SK-N-SH (cell line): Measurements from ENCODE around the gene LCE4A. TPM values are rescaled to one million over a fixed set of nuclear protein-coding genes. Genes with fewer than 3 reads are reported as not detected.
"Not testable (repeated sequence)": the region's sequence is repeated elsewhere in the genome, so short reads cannot be mapped to it uniquely, and the experiment has no call there.

Experiments
- CTCF ChIA-PET: fragments of 300-600, 350-600 bp; formaldehyde crosslinking; extraction: SDS; loops from one replicate; lab custom pipeline; 2021; lab: Yijun Ruan, JAX
- POLR2A ChIA-PET: fragments of 350-600 bp; sonication (Branson Sonifier 250); formaldehyde crosslinking; extraction: SDS; loops from one replicate; lab custom pipeline; 2020; ENCODE audit warnings: antibody characterized with exemption, inconsistent platforms; lab: Yijun Ruan, JAX
- DNase-seq: peaks from one replicate; pipeline ENCODE4 v3.0.0; 2012
- H2AFZ ChIP-seq: fragments of 200-600 bp; sonication (generic); 2 replicates; pipeline ENCODE4 v1.8.1; 2016; ENCODE audit warnings: antibody characterized with exemption, mild to moderate bottlenecking, low read depth
- H3F3A ChIP-seq: fragments of 200-600 bp; sonication (generic); replicated peaks from 2 replicates; pipeline ENCODE3; 2016; ENCODE audit warnings: antibody characterized with exemption, mild to moderate bottlenecking; ENCODE audit not compliant: insufficient read depth
- H3K27ac ChIP-seq, 2 experiments: fragments of 200-500 bp in 1 of 2; fragments of 200-600 bp in 1 of 2; sonication (Bioruptor generic) in 1 of 2; sonication (generic), shearing (Covaris generic) in 1 of 2; 2 replicates each; pipeline versions ENCODE4 v1.5.1 to v1.6.1; 2014 to 2016; ENCODE audit warnings: low read depth in 2 of 2, inconsistent platforms in 1 of 2, low read length in 1 of 2, mild to moderate bottlenecking in 1 of 2, mixed read lengths in 1 of 2
- H3K27me3 ChIP-seq: fragments of 200-600 bp; sonication (generic), shearing (Covaris generic); 2 replicates; pipeline ENCODE4 v1.6.1; 2016; ENCODE audit warnings: mixed run types; ENCODE audit not compliant: insufficient read depth
- H3K36me3 ChIP-seq, 2 experiments: fragments of 200-500 bp in 1 of 2; fragments of 200-600 bp in 1 of 2; sonication (Bioruptor generic) in 1 of 2; sonication (generic) in 1 of 2; replicated peaks in 1 of 2; 2 replicates each; pipeline versions ENCODE3 to v1.5.1; 2014 to 2016; ENCODE audit warnings: low read length in 1 of 2, mild to moderate bottlenecking in 1 of 2; ENCODE audit not compliant: insufficient read depth in 2 of 2, control insufficient read depth in 1 of 2
- H3K4me1 ChIP-seq, 2 experiments: fragments of 200-500 bp in 1 of 2; fragments of 200-600 bp in 1 of 2; sonication (Bioruptor generic) in 1 of 2; sonication (generic), shearing (Covaris generic) in 1 of 2; 2 replicates each; pipeline versions ENCODE4 v1.5.1 to v1.6.1; 2014 to 2016; ENCODE audit warnings: low read depth in 1 of 2, low read length in 1 of 2, mixed run types in 1 of 2; ENCODE audit not compliant: insufficient read depth in 2 of 2, control insufficient read depth in 1 of 2
- H3K4me2 ChIP-seq: fragments of 200-600 bp; sonication (generic), shearing (Covaris generic); 2 replicates; pipeline ENCODE4 v1.6.1; 2017; ENCODE audit warnings: mixed run types
- H3K4me3 ChIP-seq, 2 experiments: fragments of 200-500 bp in 1 of 2; fragments of 200-600 bp in 1 of 2; sonication (Bioruptor generic) in 1 of 2; sonication (generic), shearing (Covaris generic) in 1 of 2; 2 replicates each; pipeline versions ENCODE4 v1.5.1 to v1.8.1; 2014 to 2016; ENCODE audit warnings: low read depth in 2 of 2, inconsistent platforms in 1 of 2, low read length in 1 of 2, mild to moderate bottlenecking in 1 of 2, mixed read lengths in 1 of 2, moderate library complexity in 1 of 2
- H3K79me2 ChIP-seq: fragments of 200-600 bp; sonication (generic); 2 replicates; pipeline ENCODE4 v1.8.1; 2017; ENCODE audit warnings: mild to moderate bottlenecking; ENCODE audit not compliant: insufficient read depth
- H3K9ac ChIP-seq: fragments of 200-600 bp; sonication (generic); 2 replicates; pipeline ENCODE4 v1.6.1; 2017; ENCODE audit warnings: mixed run types
- H3K9me2 ChIP-seq: fragments of 200-600 bp; sonication (generic); 2 replicates; pipeline ENCODE4 v1.6.1; 2017; ENCODE audit warnings: mixed run types
- H3K9me3 ChIP-seq: fragments of 200-600 bp; sonication (generic); 2 replicates; pipeline ENCODE4 v1.6.1; 2017; ENCODE audit warnings: mixed run types, mild to moderate bottlenecking, moderate library complexity
- H4K20me1 ChIP-seq: fragments of 200-600 bp; sonication (generic); 2 replicates; pipeline ENCODE4 v1.6.1; 2017; ENCODE audit warnings: mild to moderate bottlenecking, mixed run types; ENCODE audit not compliant: insufficient read depth
- CHD2 ChIP-seq: fragments of 150-350 bp; IDR thresholded peaks from 2 replicates; pipeline ENCODE4 v1.6.1; 2018; ENCODE audit warnings: low read length; ENCODE audit not compliant: partially characterized antibody
- CTCF ChIP-seq: fragments of 200-600 bp; sonication (generic); IDR thresholded peaks from 2 replicates; pipeline ENCODE4 v1.6.1; 2017; ENCODE audit warnings: antibody characterized with exemption, mild to moderate bottlenecking, moderate library complexity
- EP300 ChIP-seq, 2 experiments: IDR thresholded peaks; 2 replicates each; pipeline versions ENCODE4 v1.4.0 to v1.6.1; 2012; ENCODE audit warnings: borderline replicate concordance in 1 of 2, low read depth in 1 of 2, low read length in 1 of 2
- EZH2phosphoT487 ChIP-seq: fragments of 200-600 bp; sonication (generic); IDR thresholded peaks from 2 replicates; pipeline ENCODE4 v1.6.1; 2017; ENCODE audit warnings: low read depth, mixed run types, mild to moderate bottlenecking, antibody characterized with exemption, moderate library complexity, borderline replicate concordance
- FOSL2 ChIP-seq: IDR thresholded peaks from 2 replicates; pipeline ENCODE4 v1.4.0; 2012; ENCODE audit warnings: low read depth, mild to moderate bottlenecking, moderate library complexity, borderline replicate concordance
- FOXJ3 ChIP-seq: sonication (generic); formaldehyde crosslinking; IDR thresholded peaks from 2 replicates; pipeline ENCODE4 v1.5.1; 2020; ENCODE audit warnings: mild to moderate bottlenecking, missing genetic modification reagents
- FOXM1 ChIP-seq: IDR thresholded peaks from 2 replicates; pipeline ENCODE4 v1.4.0; 2012; ENCODE audit warnings: low read depth, mild to moderate bottlenecking
- GABPA ChIP-seq: IDR thresholded peaks from 2 replicates; pipeline ENCODE4 v1.4.0; 2012; ENCODE audit warnings: low read depth, mild to moderate bottlenecking
- IRF3 ChIP-seq: fragments of 150-350 bp; IDR thresholded peaks from 2 replicates; pipeline ENCODE4 v1.6.1; 2016; ENCODE audit warnings: mild to moderate bottlenecking, low read depth, low read length
- MXI1 ChIP-seq: IDR thresholded peaks from 2 replicates; pipeline ENCODE4 v1.6.1; 2012; ENCODE audit warnings: mild to moderate bottlenecking, low read depth, low read length, improper control_type of control experiment
- NFIC ChIP-seq: IDR thresholded peaks from 2 replicates; pipeline ENCODE4 v1.4.0; 2012; ENCODE audit warnings: borderline replicate concordance
- RAD21 ChIP-seq: IDR thresholded peaks from 2 replicates; pipeline ENCODE4 v1.6.1; 2012; ENCODE audit warnings: mild to moderate bottlenecking, low read length
- RFX5 ChIP-seq: IDR thresholded peaks from 2 replicates; pipeline ENCODE4 v1.6.1; 2012; ENCODE audit warnings: mild to moderate bottlenecking, improper control_type of control experiment, low read length
- RXRA ChIP-seq: IDR thresholded peaks from 2 replicates; pipeline ENCODE4 v1.4.0; 2012; ENCODE audit warnings: low read depth, mild to moderate bottlenecking, borderline replicate concordance
- TCF12 ChIP-seq: IDR thresholded peaks from 2 replicates; pipeline ENCODE4 v1.4.0; 2012
- TEAD4 ChIP-seq: IDR thresholded peaks from 2 replicates; pipeline ENCODE4 v1.4.0; 2012; ENCODE audit warnings: mild to moderate bottlenecking, borderline replicate concordance; ENCODE audit not compliant: insufficient read depth
- USF1 ChIP-seq: IDR thresholded peaks from 2 replicates; pipeline ENCODE4 v1.4.0; 2012; ENCODE audit warnings: low read depth, borderline replicate concordance
- YY1 ChIP-seq: IDR thresholded peaks from 2 replicates; pipeline ENCODE4 v1.4.0; 2012; ENCODE audit warnings: low read depth, mild to moderate bottlenecking
- WGBS: methylation state at CpG from one replicate; pipeline ENCODE4 v1.1.6; 2017; ENCODE audit warnings: low lambda C conversion rate; 5-methylcytosine and 5-hydroxymethylcytosine counted together
- polyA plus RNA-seq, 3 experiments: library from polyadenylated mRNA; depleted of rRNA; stranded (reverse); fragments of >200 nt; gene quantifications; 2 replicates each; pipeline ENCODE4 v1.2.3, GENCODE V29; 2012

The LCE4A gene
- polyA plus RNA-seq, 1 of the 3 experiments (the other 2 are of a cell fraction) = not detected

DNA sequence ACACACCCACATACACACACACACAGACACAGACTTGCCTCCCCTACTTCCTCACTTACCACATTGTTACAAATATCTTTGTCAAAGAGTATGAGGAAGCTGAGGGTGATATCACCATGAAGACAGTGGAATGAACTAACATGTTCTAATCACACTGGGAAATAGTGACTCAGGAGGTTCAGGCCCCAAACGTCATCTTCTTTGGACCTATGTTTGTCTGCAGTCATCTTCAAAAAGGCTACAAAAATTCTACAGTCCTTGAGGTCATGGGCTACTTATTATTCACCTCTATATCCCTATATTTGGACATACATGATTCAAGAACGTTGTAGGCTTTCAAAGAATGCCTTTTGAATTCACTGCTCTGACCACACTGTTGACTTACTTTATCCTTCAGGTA is 34.9 kb upstream of the LCE4A start:
- Histone ChIP-seq H3K27ac (no peak overlapping the region), H3K4me2 (no peak overlapping the region), H3K36me3 (no peaks in the 10 kb centered on the region), H4K20me1 (no peaks in the 10 kb centered on the region), H3K9me2 (no peaks in the 10 kb centered on the region), H3K4me1 (no peaks in the 10 kb centered on the region), H3F3A (no peaks in the 10 kb centered on the region), H3K4me3 (no peak overlapping the region), H3K9ac (no peak overlapping the region), H2AFZ (no peak overlapping the region), H3K9me3 (no peaks in the 10 kb centered on the region), H3K79me2 (no peaks in the 10 kb centered on the region), H3K27me3 (no peaks in the 10 kb centered on the region)
- DNase-seq = no peak
- 0% methylated on average over 2 of the region's 2 CpGs for WGBS
- ChIA-PET POLR2A (no interaction called here), CTCF (no interaction called here)
- TF ChIP-seq FOSL2 (no peak), USF1 (no peak), CHD2 (no peak), YY1 (no peak), FOXM1 (no peak), TEAD4 (no peak), IRF3 (no peak)

GRCh38 chr1:152674983-152675382 is 33.0 kb upstream of the LCE4A start, which contains the start of gene LCE2C:
Gene LCE2C (plus strand): TSS chr1:152675279. CDS start chr1:152676016, 737 bp downstream.
- H3K27me3 ChIP-seq, H3K36me3 ChIP-seq, POLR2A ChIA-PET, H3K9me2 ChIP-seq, H3K4me2 ChIP-seq, H3F3A ChIP-seq, DNase-seq, H3K9me3 ChIP-seq, H3K4me1 ChIP-seq, H2AFZ ChIP-seq, H3K4me3 ChIP-seq, H3K27ac ChIP-seq, H3K79me2 ChIP-seq, H4K20me1 ChIP-seq, CTCF ChIA-PET, H3K9ac ChIP-seq: not testable (repeated sequence)
- 0% methylated on average over 1 of the region's 3 CpGs for WGBS

DNA sequence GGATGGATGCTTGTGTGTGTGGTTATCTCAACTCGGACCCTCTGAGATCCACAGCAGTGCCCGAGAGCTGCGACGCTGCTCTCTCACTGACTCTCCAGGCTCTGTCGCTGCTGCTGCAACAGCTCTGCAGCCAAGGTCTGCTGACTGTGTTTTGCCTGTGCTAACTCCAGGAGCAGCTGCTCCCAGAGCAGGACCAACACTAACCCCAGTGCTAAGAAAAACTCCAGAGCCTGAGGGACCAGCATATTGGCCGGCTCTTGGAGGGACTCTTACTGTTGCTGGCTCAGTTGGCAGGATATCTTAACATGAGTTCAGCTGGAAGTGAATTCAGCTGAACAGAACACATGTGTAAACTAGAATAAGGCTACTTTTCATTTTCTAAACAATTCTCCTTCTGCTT is 28.5 kb upstream of the LCE4A start:
- H3K27me3 ChIP-seq = no peaks in the 10 kb centered on the region
- WGBS = no CpG with 5 or more reads among the region's 6 CpGs
- ChIA-PET POLR2A (no interaction called here), CTCF (no interaction called here)
- H3K9me3 ChIP-seq = no peaks in the 10 kb centered on the region
- H3K9me2 ChIP-seq = no peaks in the 10 kb centered on the region
- no peaks in the 10 kb centered on the region for H3K4me1 ChIP-seq
- no peak overlapping the region for H3K4me2 ChIP-seq
- no peaks in the 10 kb centered on the region for H4K20me1 ChIP-seq
- H3K4me3 ChIP-seq = no peak overlapping the region
- no peak overlapping the region for H3K27ac ChIP-seq
- no peaks in the 10 kb centered on the region for H3K79me2 ChIP-seq
- no peak for DNase-seq
- no peak overlapping the region for H2AFZ ChIP-seq
- no peak overlapping the region for H3K9ac ChIP-seq
- H3F3A ChIP-seq = no peaks in the 10 kb centered on the region
- no peaks in the 10 kb centered on the region for H3K36me3 ChIP-seq
- TF ChIP-seq NFIC (no peak), GABPA (no peak), FOXJ3 (CRISPR knock-in tag) (no peak), MXI1 (no peak), IRF3 (no peak), TCF12 (no peak), CTCF (no peak), USF1 (no peak), EP300 (IDR thresholded peaks at IDR 0.05; ENCODE audit: borderline replicate concordance in 1 of 2, low read depth in 1 of 2, low read length in 1 of 2) (no peak), RXRA (no peak), FOXM1 (no peak), RAD21 (no peak), RFX5 (no peak), EZH2phosphoT487 (no peak)
